Fibroblast of pulmonary artery (primary cell): ENCODE results near the gene ARHGAP22.

Experiments used
- DNase-seq: peaks from one replicate; pipeline ENCODE4 v3.0.0-alpha.2; 2010; ENCODE audit warnings: low read depth
- H3K4me3 ChIP-seq: replicated peaks from 2 replicates; pipeline ENCODE4 v1.5.1; 2011; ENCODE audit warnings: low read depth, mild to moderate bottlenecking, control low read depth, low read length, moderate library complexity
- CTCF ChIP-seq: IDR thresholded peaks from 2 replicates; pipeline ENCODE4 v1.5.1; 2011; ENCODE audit warnings: mild to moderate bottlenecking, control low read depth, low read length, inconsistent platforms; ENCODE audit errors: missing control alignments

ARHGAP22 gene

GRCh38 chr10:48602401-48603135 lies 2.3 kb downstream of the ARHGAP22 start:
- H3K4me3 ChIP-seq, result peak overlapping the region; percentile 77
- peak; percentile 16 for DNase-seq
- no peak for TF ChIP-seq CTCF

GRCh38 chr10:48601789-48602188 lies 3.1 kb downstream of the ARHGAP22 start:
- DNase-seq, result no peak
- no peak for TF ChIP-seq CTCF
- no peak overlapping the region for H3K4me3 ChIP-seq

GRCh38 chr10:48600645-48601505 lies 4.0 kb downstream of the ARHGAP22 start:
- DNase-seq, result no peak
- H3K4me3 ChIP-seq, result no peak overlapping the region

GRCh38 chr10:48599830-48600134 lies 5.1 kb downstream of the ARHGAP22 start:
- TF ChIP-seq CTCF, result no peak
- no peak for DNase-seq
- H3K4me3 ChIP-seq, result no peak overlapping the region

More at GRCh38 chr10:48600645-48601505, 4.0 kb downstream of the ARHGAP22 start:
- no peak for TF ChIP-seq CTCF

GRCh38 chr10:48598936-48599829 lies 5.7 kb downstream of the ARHGAP22 start:
- TF ChIP-seq CTCF, result no peak
- H3K4me3 ChIP-seq, result no peak overlapping the region
- DNase-seq, result no peak

- H3K4me3 ChIP-seq, result no peak overlapping the region
- DNase-seq, result no peak
- no peak for TF ChIP-seq CTCF
These were observed 6.5 kb downstream of the ARHGAP22 start for GRCh38 chr10:48598243-48598935.
